ENCODE data around the gene KSR1. TPM values are rescaled to one million over a fixed set of nuclear protein-coding genes. Genes with fewer than 3 reads are reported as not detected.

KSR1 gene
- total RNA-seq, 2 donors from 2014 or later = 13.9 to 16.5 TPM

GRCh38 chr17:27563532-27563931 lies 107.3 kb downstream of the KSR1 start:
- intact Hi-C loops (cut with DNase I) = loop anchor here (10.0 kb wide), 1 partner anchor 109 kb away; the partner anchor contains the start of gene KSR1
- Histone ChIP-seq H3K4me1 (peaks cover 17% of the 10 kb centered on the region), H3K36me3 (no peaks in the 10 kb centered on the region)

GRCh38 chr17:27564463-27564862 lies 108.2 kb downstream of the KSR1 start:
- Histone ChIP-seq H3K4me3 (no peak overlapping the region), H3K36me3 (no peaks in the 10 kb centered on the region), H3K9me3 (no peaks in the 10 kb centered on the region), H3K27me3 (no peaks in the 10 kb centered on the region), H3K4me1 (peaks cover 14% of the 10 kb centered on the region), H3K9ac (ENCODE audit: low read depth in 2 of 2, low read length in 2 of 2) (no peak overlapping the region), H3K27ac (no peak overlapping the region)
- intact Hi-C loops (cut with DNase I) = loop anchor here (10.0 kb wide), 1 partner anchor 110 kb away; the partner anchor contains the start of gene KSR1
- no peak for TF ChIP-seq CTCF (IDR thresholded peaks at IDR 0.05)
- DNase-seq = no peak

More at GRCh38 chr17:27563532-27563931, 107.3 kb downstream of the KSR1 start:
- Histone ChIP-seq H3K4me3 (no peak overlapping the region), H3K27ac (no peak overlapping the region), H3K9ac (ENCODE audit: low read depth in 2 of 2, low read length in 2 of 2) (no peak overlapping the region), H3K27me3 (no peaks in the 10 kb centered on the region), H3K9me3 (no peaks in the 10 kb centered on the region)
- no peak for TF ChIP-seq CTCF (IDR thresholded peaks at IDR 0.05)
- no peak for DNase-seq

GRCh38 chr17:27565874-27566670 lies 109.8 kb downstream of the KSR1 start:
- no peak overlapping the region for H3K27ac ChIP-seq

GRCh38 chr17:27566671-27567562 lies 110.7 kb downstream of the KSR1 start:
- H3K27me3 ChIP-seq = no peaks in the 10 kb centered on the region
- no peaks in the 10 kb centered on the region for H3K4me1 ChIP-seq
- no peak overlapping the region for H3K27ac ChIP-seq
- intact Hi-C loops (cut with DNase I) = loop anchor here (10.0 kb wide), 1 partner anchor 112 kb away; the partner anchor contains the start of gene KSR1
- no peak overlapping the region for H3K9ac ChIP-seq (ENCODE audit: low read depth in 2 of 2, low read length in 2 of 2)
- TF ChIP-seq CTCF (IDR thresholded peaks at IDR 0.05) = no peak
- H3K9me3 ChIP-seq = no peaks in the 10 kb centered on the region
- H3K36me3 ChIP-seq = no peaks in the 10 kb centered on the region
- DNase-seq = no peak
- H3K4me3 ChIP-seq = no peak overlapping the region

More at GRCh38 chr17:27565874-27566670, 109.8 kb downstream of the KSR1 start:
- intact Hi-C loops (cut with DNase I) = loop anchor here (10.0 kb wide), 1 partner anchor 111 kb away; the partner anchor contains the start of gene KSR1
- Histone ChIP-seq H3K9me3 (no peaks in the 10 kb centered on the region), H3K4me3 (no peak overlapping the region), H3K9ac (ENCODE audit: low read depth in 2 of 2, low read length in 2 of 2) (no peak overlapping the region), H3K36me3 (no peaks in the 10 kb centered on the region), H3K27me3 (no peaks in the 10 kb centered on the region), H3K4me1 (no peaks in the 10 kb centered on the region)
- no peak for DNase-seq
- TF ChIP-seq CTCF (IDR thresholded peaks at IDR 0.05) = no peak

- no peak for TF ChIP-seq CTCF (IDR thresholded peaks at IDR 0.05)
- H3K9me3 ChIP-seq = no peaks in the 10 kb centered on the region
- H3K4me1 ChIP-seq = no peaks in the 10 kb centered on the region
- H3K9ac ChIP-seq (ENCODE audit: low read depth in 2 of 2, low read length in 2 of 2) = no peak overlapping the region
- no peaks in the 10 kb centered on the region for H3K36me3 ChIP-seq
- no peak for DNase-seq
- intact Hi-C loops (cut with DNase I) = loop anchor here (10.0 kb wide), 1 partner anchor 113 kb away; the partner anchor contains the start of gene KSR1
- H3K27me3 ChIP-seq = no peaks in the 10 kb centered on the region
- no peak overlapping the region for H3K27ac ChIP-seq
- H3K4me3 ChIP-seq = no peak overlapping the region
Measured at GRCh38 chr17:27567563-27567859, 111.3 kb downstream of the KSR1 start.
